Measurements from ENCODE around the gene UBALD2. TPM values are rescaled to one million over a fixed set of nuclear protein-coding genes. Genes with fewer than 3 reads are reported as not detected.

UBALD2 gene
- total and polyA plus RNA-seq, 3 donors from 2014 or later = 13.6 to 48.7 (median 16.7) TPM

- no peak for DNase-seq
Measured at GRCh38 chr17:76307966-76308338, 42.8 kb downstream of the UBALD2 start, which contains the start of gene QRICH2. Gene QRICH2, minus strand, starts transcription at chr17:76308276. Its CDS starts 278 bp downstream, at chr17:76307998.

GRCh38 chr17:76309461-76309860 lies 44.3 kb downstream of the UBALD2 start:
- no peaks in the 10 kb centered on the region for H3K36me3 ChIP-seq (ENCODE audit: low read depth, missing control alignments)
- intact Hi-C loops (cut with DNase I; ENCODE audit: low total_unique reads) = no loop called here
- WGBS, 2 donors = 83 to 91% methylated on average over 4 of the region's 4 CpGs

More at GRCh38 chr17:76307966-76308338, 42.8 kb downstream of the UBALD2 start, which contains the start of gene QRICH2:
- 80 to 93% methylated on average over 3 to 44 of the region's 44 CpGs for WGBS, 2 donors
- intact Hi-C loops (cut with DNase I; ENCODE audit: low total_unique reads) = no loop called here
- TF ChIP-seq POLR2A (IDR thresholded peaks at IDR 0.05) (no peak), CTCF (IDR thresholded peaks at IDR 0.05) (no peak)
- H3K9me3 ChIP-seq = no peaks in the 10 kb centered on the region
- H3K27me3 ChIP-seq = no peaks in the 10 kb centered on the region
- no peak within 1 kb of the TSS for H3K27ac ChIP-seq
- H3K36me3 ChIP-seq (ENCODE audit: low read depth, missing control alignments) = no peaks in the 10 kb centered on the region
- no peaks in the 10 kb centered on the region for H3K4me1 ChIP-seq
- H3K4me3 ChIP-seq = peak within 1 kb of the TSS; percentile 32 to 34

GRCh38 chr17:76312735-76313134 lies 47.6 kb downstream of the UBALD2 start:
- no peak overlapping the region for H3K27ac ChIP-seq
- TF ChIP-seq CTCF (IDR thresholded peaks at IDR 0.05) (no peak), POLR2A (IDR thresholded peaks at IDR 0.05) (no peak)
- intact Hi-C loops (cut with DNase I; ENCODE audit: low total_unique reads) = no loop called here
- WGBS, 2 donors = 68 to 74% methylated on average over 9 of the region's 9 CpGs
- H3K4me1 ChIP-seq = no peaks in the 10 kb centered on the region
- no peaks in the 10 kb centered on the region for H3K9me3 ChIP-seq
- no peaks in the 10 kb centered on the region for H3K36me3 ChIP-seq (ENCODE audit: low read depth, missing control alignments)
- no peak for DNase-seq
- H3K27me3 ChIP-seq = no peaks in the 10 kb centered on the region
- no peak overlapping the region for H3K4me3 ChIP-seq

More at GRCh38 chr17:76309461-76309860, 44.3 kb downstream of the UBALD2 start:
- Histone ChIP-seq H3K4me3 (no peak overlapping the region), H3K4me1 (no peaks in the 10 kb centered on the region), H3K27me3 (no peaks in the 10 kb centered on the region), H3K9me3 (no peaks in the 10 kb centered on the region), H3K27ac (no peak overlapping the region)
- no peak for DNase-seq
- TF ChIP-seq CTCF (IDR thresholded peaks at IDR 0.05) = no peak
- TF ChIP-seq POLR2A (IDR thresholded peaks at IDR 0.05) = no peak

GRCh38 chr17:76314392-76315227 lies 49.5 kb downstream of the UBALD2 start:
- H3K27me3 ChIP-seq = no peaks in the 10 kb centered on the region
- H3K4me3 ChIP-seq = no peak overlapping the region
- no peak overlapping the region for H3K27ac ChIP-seq
- H3K9me3 ChIP-seq = no peaks in the 10 kb centered on the region
- 83 to 88% methylated on average over 15 of the region's 15 CpGs for WGBS, 2 donors
- DNase-seq = no peak
- intact Hi-C loops (cut with DNase I; ENCODE audit: low total_unique reads) = no loop called here
- peaks cover 2% of the 10 kb centered on the region for H3K4me1 ChIP-seq
- H3K36me3 ChIP-seq (ENCODE audit: low read depth, missing control alignments) = no peaks in the 10 kb centered on the region
- TF ChIP-seq POLR2A (IDR thresholded peaks at IDR 0.05) (no peak), CTCF (IDR thresholded peaks at IDR 0.05) (no peak)
